Gastrocnemius medialis (tissue), 4 donors: Measurements from ENCODE around the gene CEACAM1.

ENCODE experiments used
- CTCF ChIP-seq, 5 experiments: fragments of 450-650 bp in 3 of 5; fragments of 200-600 bp in 2 of 5; sonication (generic) in 2 of 5; IDR thresholded peaks in 4 of 5; conservative IDR thresholded peaks in 1 of 5; 1 replicate in 4 of 5; 2 replicates in 1 of 5; pipeline ENCODE4 v1.5.1; 2016 to 2019; ENCODE audit warnings: antibody characterized with exemption in 5 of 5, mild to moderate bottlenecking in 3 of 5, moderate library complexity in 3 of 5
- POLR2A ChIP-seq, 2 donors: fragments of 450-650 bp; IDR thresholded peaks; one replicate each; pipeline ENCODE4 v1.6.1; 2017; ENCODE audit warnings: antibody characterized with exemption in 2 of 2, mild to moderate bottlenecking in 2 of 2, moderate library complexity in 2 of 2

GRCh38 chr19:42468273-42468796, 59.9 kb downstream of the CEACAM1 start:
- TF ChIP-seq POLR2A (IDR thresholded peaks at IDR 0.05): no peak
- TF ChIP-seq CTCF (IDR thresholded peaks at IDR 0.05 in 4 of 5, conservative IDR thresholded peaks at IDR 0.05 in 1 of 5): no peak
